NCI-H2171 (cell line): ENCODE measurements around the gene ZDHHC16.

Experiments
- DNase-seq: peaks from one replicate; lab custom pipeline; 2025; lab: John Stamatoyannopoulos, UW

Gene ZDHHC16

GRCh38 chr10:97479939-97480338 lies 34.0 kb downstream of the ZDHHC16 start:
- DNase-seq, result no peak

DNA sequence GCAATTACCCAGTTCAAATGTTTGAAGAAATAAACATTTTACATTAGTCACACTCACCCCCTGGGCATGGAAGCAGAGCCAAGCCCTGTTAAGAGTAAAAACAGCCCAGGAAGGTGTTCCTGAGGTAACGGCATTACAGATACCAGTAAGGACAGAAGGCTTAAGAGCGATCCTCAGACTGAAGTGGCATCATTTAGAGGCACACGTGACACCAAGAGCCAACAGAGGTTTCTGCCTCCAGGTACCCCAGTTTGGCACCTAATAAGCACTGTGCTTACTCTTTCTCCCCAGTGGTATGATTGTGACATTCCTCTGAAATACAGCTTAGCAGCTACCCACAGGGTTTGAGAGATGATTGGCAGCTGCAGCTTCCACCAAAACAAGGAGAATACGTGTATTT lies 35.1 kb downstream of the ZDHHC16 start:
- no peak for DNase-seq

DNA sequence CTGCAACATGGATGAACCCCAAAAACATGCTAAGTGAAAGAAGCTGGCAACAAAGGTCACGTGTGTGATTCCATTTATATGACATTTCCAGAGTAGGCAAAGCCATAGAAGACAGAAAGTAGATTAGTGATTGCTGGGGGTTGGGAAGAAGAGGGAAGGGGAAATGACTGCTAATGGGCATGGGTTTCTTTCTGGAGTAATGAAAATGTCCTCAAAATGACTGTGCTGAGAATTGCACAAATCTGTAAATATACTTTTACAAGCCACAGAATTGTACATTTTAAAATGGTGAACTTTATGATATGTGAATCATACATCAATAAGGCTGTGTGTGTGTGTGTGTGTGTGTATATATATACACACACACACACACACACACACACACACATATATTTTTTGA lies 36.4 kb downstream of the ZDHHC16 start:
- no peak for DNase-seq

DNA sequence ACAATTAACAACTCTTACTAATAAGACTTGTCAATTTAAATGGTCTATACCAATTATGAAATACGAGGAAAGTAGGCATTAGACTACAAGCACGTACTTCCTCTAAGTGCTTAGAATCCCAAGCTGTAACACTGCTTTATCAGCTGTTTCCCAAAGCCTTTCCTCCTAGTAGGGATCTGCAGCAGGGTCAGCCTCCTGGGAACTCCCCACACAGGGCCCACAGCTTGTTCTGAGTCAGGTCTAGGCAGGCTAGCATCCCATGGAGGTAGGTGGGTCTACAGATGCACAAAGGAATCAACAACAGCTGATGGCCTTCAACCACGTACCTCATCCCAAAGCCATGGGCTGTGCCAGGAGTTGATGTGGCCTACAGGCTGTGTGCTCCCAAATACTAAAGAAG lies 37.5 kb downstream of the ZDHHC16 start:
- DNase-seq, result no peak

DNA sequence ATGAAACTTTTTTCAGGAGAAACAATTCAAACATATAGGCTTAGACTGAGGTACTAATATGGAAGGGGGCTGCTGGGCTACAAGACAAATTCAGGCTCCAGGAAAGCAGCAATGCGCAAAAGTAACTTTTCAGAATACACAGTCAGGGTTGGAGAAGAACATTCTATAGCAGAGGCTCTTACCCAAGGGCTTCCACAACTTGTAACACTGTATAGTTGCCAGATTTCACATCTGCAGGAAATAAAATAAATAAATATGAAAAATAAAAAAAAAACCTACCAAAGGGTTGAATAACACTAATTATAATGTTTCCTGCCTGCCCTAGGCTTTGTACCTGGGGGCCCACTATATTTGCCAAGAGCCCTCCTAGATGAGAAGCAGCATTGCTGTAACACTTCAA lies 37.9 kb downstream of the ZDHHC16 start:
- DNase-seq, result no peak

DNA sequence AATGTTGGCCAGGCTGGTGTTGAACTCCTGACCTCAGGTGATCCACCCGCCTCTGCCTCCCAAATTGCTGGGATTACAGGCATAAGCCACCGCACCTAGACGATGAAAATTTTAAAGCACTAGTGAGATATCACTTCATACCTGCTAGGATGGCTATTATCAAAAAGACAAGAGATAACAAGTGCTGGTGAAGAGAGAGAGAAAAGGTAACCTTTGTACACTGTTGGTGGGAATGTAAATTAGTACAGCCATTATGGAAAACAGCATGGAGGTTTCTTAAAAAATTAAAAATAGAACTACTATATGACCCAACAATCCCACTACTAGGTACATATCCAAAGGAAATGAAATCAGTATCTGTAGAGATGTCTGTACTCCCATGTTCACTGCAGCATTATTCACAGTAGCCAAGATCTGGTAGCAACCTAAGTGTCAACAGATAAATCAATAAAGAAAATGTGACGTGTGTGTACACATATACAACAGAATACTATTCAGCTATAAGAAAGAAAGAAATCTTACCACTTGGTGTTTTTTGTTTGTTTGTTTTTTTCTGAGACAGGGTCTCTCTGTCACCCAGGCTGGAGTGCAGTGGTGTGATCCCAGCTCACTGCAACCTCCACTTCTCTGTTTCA lies 39.8 kb downstream of the ZDHHC16 start:
- DNase-seq, result no peak

GRCh38 chr10:97490592-97490991 lies 44.6 kb downstream of the ZDHHC16 start:
- DNase-seq, result no peak

DNA sequence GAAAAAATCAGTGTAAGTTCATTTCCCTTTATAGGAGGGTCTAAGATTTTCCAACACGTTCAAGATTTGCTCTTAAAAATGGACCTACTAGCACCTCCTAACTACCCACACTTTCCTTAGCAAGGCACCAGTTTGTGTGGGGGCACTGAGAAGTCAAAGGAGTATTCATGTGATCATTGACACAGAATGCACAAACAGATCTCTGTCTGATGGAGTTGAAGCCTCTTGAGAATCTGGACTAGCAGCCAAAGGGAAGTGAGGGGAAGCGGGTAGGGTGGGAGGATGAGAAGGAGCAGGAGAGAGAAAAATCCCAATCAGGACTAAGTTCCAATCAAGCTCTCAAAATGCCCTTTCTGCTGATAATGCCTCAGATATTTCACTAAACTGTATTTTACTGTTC lies 48.2 kb downstream of the ZDHHC16 start:
- no peak for DNase-seq

DNA sequence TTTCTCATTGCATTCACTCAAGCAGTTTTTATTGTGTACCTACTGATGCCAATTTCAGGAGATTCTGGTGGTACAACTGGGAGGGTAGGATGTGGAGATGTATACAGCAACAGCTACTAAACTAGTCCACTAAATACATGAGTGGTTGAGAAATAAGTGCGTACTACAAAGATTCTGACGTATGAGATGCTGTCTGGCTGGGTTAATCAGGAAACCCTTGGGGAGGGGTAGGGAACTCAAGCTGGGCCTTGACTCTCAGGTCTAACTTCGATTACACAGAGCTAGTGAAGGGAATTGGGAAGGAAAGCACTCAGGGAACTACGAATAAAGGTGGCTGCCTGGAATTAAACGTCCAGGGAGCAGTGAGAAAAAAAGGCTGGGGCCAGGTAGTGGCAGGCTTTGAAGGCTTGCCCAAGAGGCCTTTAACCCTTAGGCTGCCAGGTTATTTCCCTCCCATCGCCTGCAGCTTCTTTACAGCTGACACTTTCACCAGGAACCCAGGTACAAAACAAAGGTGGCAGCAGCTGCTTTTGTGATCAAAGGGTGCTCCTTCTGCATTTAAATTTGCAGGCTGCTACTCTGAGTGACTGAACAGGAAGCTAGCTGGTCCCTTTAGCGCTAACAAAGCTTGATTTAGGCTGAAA lies 49.0 kb downstream of the ZDHHC16 start:
- no peak for DNase-seq

DNA sequence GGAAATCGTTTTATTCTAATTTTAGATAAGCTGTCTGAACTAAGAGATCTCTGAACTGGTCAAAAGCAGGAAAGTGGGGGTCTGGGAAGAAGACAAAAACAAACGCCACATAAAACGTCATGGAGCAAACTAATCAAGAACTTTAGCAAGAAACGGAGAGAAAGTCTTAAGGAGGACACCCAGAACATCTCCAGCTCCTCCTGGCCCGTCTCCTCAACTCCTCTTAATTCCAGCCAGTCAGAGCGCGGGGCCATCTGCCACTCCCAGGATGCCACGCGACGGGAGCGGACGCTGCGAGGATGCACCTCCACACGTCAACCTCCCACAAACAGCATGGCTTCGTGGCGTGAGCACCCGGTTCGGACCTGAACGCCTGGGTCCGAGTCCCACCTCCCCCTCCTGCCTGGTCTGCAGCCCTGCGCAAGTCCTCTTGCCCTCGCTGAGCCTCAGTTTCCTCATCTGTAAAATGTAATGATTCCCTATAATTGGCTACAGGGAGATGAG lies 51.6 kb downstream of the ZDHHC16 start:
- DNase-seq, result peak; percentile 50

- peak; percentile 90 for DNase-seq
Observed at GRCh38 chr10:97498076-97498840, 52.3 kb downstream of the ZDHHC16 start, which contains the start of gene MMS19. Gene MMS19 (minus strand): TSS chr10:97498422. CDS start chr10:97498384, 38 bp downstream.

DNA sequence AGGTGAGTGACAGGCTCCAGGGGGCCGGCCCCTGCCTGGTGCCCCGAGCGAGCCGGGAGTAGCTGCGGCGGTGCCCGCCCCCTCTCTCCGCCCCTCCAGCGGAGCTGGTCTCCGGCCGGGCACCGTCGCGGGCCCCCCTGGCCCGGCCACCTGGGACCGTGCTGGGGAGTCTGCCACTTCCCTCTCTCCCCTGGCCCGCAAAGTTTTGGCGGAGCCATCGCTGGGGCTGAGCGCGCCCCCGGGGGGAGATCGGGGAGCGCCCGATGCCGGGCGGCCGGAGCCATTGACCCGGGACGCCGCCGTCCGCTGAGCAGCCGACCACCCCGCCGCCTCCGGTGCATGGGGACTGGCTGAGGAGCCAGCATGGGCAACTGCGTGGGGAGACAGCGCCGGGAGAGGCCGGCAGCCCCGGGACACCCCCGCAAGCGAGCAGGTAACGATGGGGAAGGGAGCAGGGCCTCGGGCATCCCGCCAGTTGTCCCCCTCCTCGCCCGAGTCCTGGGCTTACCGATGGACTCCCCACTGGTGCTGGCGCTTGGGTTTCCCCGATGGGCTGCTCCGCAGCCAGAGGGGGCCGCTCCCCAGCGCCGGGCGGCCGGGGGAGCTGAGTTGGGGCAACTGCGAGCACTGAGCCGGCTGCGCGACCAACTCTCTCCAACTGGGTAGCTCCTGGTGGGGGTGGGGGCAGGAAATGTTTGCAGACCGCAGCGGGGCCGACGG lies 53.0 kb downstream of the ZDHHC16 start, which contains the start of gene UBTD1:
Gene UBTD1, plus strand, starts transcription at position 84 of the 720 bp plus-strand sequence. Its CDS starts 280 bp downstream, at position 364.
- DNase-seq, result no peak

GRCh38 chr10:97499561-97500296 lies 53.8 kb downstream of the ZDHHC16 start:
- DNase-seq, result no peak

GRCh38 chr10:97500297-97500575 lies 54.3 kb downstream of the ZDHHC16 start:
- no peak for DNase-seq

DNA sequence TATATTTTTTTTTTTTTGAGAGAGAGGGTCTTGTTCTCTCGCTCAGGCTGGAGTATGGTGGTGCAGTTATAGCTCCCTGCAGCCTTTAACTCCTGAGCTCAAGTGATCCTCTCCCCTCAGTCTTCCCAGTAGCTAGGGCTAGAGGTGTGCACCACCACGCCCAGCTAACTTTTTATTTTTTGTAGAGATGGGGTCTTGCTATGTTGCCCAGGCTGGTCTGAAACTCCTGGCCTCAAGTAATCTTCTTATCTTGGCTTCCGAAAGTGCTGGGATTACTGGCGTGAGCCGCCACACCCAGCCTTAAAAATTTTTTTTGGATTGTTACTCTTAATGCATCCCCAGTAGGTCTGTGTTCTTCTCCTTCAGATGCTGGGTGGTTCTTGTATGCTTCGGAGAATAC lies 56.9 kb downstream of the ZDHHC16 start:
- no peak for DNase-seq

GRCh38 chr10:97503406-97503805 lies 57.4 kb downstream of the ZDHHC16 start:
- no peak for DNase-seq

GRCh38 chr10:97505152-97505551 lies 59.2 kb downstream of the ZDHHC16 start:
- no peak for DNase-seq

GRCh38 chr10:97506199-97506991 lies 60.4 kb downstream of the ZDHHC16 start:
- no peak for DNase-seq
